ENCODE measurements around the gene PRICKLE4. TPM values are rescaled to one million over a fixed set of nuclear protein-coding genes. Genes with fewer than 3 reads are reported as not detected.

Gene PRICKLE4, protein sequence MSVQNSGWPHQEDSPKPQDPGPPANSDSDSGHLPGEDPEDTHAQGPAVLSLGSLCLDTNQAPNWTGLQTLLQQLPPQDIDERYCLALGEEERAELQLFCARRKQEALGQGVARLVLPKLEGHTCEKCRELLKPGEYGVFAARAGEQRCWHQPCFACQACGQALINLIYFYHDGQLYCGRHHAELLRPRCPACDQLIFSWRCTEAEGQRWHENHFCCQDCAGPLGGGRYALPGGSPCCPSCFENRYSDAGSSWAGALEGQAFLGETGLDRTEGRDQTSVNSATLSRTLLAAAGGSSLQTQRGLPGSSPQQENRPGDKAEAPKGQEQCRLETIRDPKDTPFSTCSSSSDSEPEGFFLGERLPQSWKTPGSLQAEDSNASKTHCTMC
- total RNA-seq (not detected), polyA plus RNA-seq (not detected), total RNA-seq (0 reads per million in 6 experiments)

DNA sequence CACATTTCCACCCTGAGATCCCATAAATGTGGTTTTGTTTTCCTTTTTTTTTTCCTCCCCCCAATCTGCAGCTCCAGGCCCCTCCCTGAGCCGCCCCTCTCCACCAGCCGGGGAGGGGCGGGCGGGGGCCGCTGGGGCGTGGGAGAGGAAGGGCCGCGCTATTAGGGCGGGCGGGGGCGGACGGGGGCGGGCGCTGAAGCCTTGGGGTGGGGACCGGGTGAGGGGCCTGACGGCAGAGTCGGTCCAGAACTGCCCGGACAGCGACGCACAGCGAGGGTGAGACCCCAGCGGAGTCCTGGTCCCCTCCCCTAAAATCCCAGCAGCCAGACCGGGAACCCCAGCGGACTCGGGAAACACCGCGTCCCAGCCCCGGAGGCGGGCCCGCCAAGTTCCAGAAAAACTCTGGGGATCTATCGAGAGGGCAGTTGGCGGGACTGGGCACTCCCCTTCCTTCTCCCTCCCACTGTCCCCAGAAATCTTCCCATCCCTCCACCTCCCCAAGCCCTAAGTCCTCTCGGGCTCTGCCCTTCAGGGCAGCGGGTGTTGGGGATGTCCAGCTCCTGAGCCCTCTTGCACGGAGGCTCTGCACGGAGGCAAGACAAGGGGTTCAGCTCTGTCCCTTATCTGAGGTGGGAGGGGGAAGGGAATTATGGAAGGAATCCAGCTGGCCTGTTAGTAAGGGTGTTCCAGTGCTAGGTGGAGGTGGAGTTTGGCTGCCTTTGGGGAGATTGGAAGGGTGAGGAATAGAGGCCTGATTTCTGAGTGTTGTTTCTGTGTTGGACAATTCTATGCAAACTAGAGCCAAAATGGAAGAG is at the start of gene PRICKLE4:
Gene PRICKLE4 (plus strand): TSS at position 232 of the 815 bp plus-strand sequence. CDS start 2,692 bp downstream, outside the sequence.
- Mint-ChIP-seq H3K4me1 (peaks cover 8 to 32% (median 24%) of the 10 kb centered on the region in 4 donors), H3K27ac (peak within 1 kb of the TSS in 7 of 10 donors; percentile 10 to 83 (median 65)), H3K36me3 (peaks cover 0 to 14% (median 0%) of the 10 kb centered on the region in 3 donors), H3K9me3 (no peaks in the 10 kb centered on the region), H3K27me3 (peaks cover 0 to 11% (median 0%) of the 10 kb centered on the region in 5 donors), H3K4me3 (peak within 1 kb of the TSS; percentile 87 to 97 (median 90))
- POLR2A ChIA-PET, result interaction anchor here (1.0 to 1.5 kb wide), 5 partner anchors 9 to 434 kb away, joined by 3 read pairs; no protein-coding TSS in a partner anchor
- peak in 1 of 2 donors; percentile 3 for ATAC-seq
- DNase-seq, result peak in 1 of 10 donors; percentile 26

DNA sequence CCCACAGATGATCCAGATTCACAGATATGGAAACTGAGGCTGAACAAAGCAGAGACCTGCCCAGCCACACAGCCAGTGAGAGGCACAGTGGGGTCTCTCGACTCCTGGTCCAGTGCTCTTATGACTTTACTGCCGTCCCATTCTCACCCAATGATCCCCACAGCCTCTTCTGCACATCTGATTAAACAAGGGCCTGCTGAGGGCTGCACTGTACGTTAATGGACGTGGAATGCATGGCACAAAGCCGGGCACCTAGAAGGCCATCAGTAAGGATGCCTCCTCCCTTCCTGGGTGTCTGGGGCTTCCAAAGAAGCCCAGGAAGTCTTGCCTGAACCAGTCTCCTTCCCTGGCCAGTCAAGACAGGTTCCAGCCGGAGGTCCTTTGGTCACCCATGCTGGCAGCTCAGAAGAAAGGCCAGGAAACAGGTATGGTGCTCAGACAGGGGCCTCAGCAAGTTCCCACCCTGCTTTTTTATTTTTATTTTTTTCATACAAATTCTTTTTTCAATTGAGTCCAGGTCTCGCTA is 49.0 kb upstream of the PRICKLE4 start:
- Mint-ChIP-seq H3K9me3 (no peaks in the 10 kb centered on the region), H3K27ac (peak overlapping the region in 3 of 10 donors; percentile 40 to 89 (median 60)), H3K4me1 (peaks cover 16 to 75% (median 59%) of the 10 kb centered on the region in 4 donors), H3K36me3 (no peaks in the 10 kb centered on the region), H3K27me3 (no peaks in the 10 kb centered on the region), H3K4me3 (peak overlapping the region in 1 of 10 donors; percentile 52)
- POLR2A ChIA-PET, result no interaction called here
- ATAC-seq, result no peak
- DNase-seq, result no peak

DNA sequence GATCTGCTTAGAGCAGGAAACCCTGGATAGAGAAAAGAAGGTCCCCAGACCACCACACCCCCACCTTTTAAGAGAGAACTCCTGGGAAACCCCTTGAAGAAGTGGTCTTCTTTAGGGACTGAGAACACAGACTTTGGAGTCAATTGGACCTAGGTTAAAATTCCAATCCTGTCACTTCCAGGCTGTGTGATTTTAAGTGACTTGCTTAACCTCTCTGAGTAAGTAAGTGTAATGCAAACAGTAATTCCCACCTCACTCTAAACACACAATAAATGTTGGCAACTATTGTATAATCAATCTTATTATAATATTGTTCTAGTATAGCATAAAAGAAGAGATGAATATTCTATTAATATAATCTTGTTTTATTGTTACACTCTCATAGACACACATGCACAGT is 48.4 kb upstream of the PRICKLE4 start:
- DNase-seq (no peak), ATAC-seq (no peak)
- Mint-ChIP-seq H3K4me3 (peak overlapping the region in 9 of 10 donors; percentile 3 to 91 (median 55)), H3K4me1 (peaks cover 13 to 70% (median 54%) of the 10 kb centered on the region in 4 donors), H3K9me3 (no peaks in the 10 kb centered on the region), H3K36me3 (no peaks in the 10 kb centered on the region), H3K27me3 (no peaks in the 10 kb centered on the region), H3K27ac (peak overlapping the region; percentile 73 to 95 (median 81))
- POLR2A ChIA-PET, result interaction anchor here (0.9 to 3.2 kb wide), 3 partner anchors 26 to 55 kb away, joined by 3 to 26 read pairs (median 3); partner anchors contain the start of gene TOMM6

DNA sequence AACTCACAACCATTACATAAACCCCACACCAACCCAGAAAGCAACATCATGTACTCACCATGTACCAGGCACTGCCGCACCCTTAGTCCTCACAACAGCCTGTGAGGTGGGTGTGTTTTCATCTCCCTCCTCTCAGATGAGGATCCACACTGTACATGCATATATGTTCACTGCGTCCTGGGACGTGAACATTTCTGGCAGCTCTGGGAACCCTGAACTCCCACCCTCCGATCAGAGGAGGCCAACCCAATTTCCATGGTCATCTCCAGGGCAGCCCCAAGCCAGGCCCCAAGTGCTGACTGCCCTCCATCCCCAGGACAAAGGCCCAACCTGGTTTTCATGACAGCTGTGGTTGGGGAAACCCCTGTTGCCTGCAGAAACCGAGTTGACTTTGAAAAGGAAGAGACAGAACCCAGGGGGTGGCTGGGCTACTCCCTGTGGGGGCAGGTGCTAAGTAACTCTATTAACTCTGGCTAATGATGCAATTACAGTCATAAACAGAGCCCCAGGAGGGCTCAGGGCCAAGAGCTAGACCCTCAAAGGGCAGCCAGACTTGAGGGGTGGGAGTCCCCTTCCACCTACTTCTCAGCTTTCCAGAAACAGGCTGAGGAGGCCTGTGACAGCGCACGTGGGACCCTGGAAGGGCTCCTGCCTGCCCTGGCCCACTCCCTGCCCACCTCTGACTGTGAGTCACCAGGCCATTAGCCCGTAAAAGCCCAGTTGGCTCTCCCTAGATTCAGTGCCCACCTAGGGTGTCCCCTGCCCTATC is 47.8 kb upstream of the PRICKLE4 start:
- peaks cover 13 to 65% (median 48%) of the 10 kb centered on the region in 4 donors for H3K4me1 Mint-ChIP-seq
- H3K9me3 Mint-ChIP-seq, result no peaks in the 10 kb centered on the region

DNA sequence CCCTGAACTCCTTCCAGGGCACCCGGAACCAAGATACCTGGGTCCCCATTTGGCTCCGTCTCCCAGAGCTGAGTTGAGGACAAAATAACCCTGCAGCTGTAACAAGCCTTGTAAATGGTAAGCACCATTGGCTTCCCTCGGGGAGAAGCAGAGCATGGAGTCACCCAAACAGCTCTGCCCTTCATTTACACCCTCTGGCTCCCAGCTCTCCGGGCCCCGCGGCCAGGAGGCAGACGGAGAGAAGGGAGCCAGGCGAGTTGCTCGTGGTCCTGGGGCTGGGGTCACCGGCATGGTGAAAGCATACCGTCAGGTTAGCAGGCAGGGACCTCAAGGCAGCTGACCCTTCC is 47.2 kb upstream of the PRICKLE4 start:
- Mint-ChIP-seq H3K4me3 (peak overlapping the region; percentile 3 to 91 (median 68)), H3K27ac (peak overlapping the region in 9 of 10 donors; percentile 74 to 95 (median 82)), H3K4me1 (peaks cover 13 to 59% (median 47%) of the 10 kb centered on the region in 4 donors), H3K9me3 (no peaks in the 10 kb centered on the region), H3K27me3 (no peaks in the 10 kb centered on the region), H3K36me3 (no peaks in the 10 kb centered on the region)
- DNase-seq (peak in 3 of 10 donors; percentile 11 to 25 (median 14)), ATAC-seq (no peak)
- POLR2A ChIA-PET, result interaction anchor here (0.7 to 3.2 kb wide), 7 partner anchors 10 to 485 kb away, joined by 3 to 26 read pairs (median 4); partner anchors contain the start of genes FRS3 and TOMM6

More for the DNA sequence above, 47.8 kb upstream of the PRICKLE4 start:
- Mint-ChIP-seq H3K36me3 (no peaks in the 10 kb centered on the region), H3K4me3 (peak overlapping the region; percentile 3 to 91 (median 56)), H3K27me3 (no peaks in the 10 kb centered on the region), H3K27ac (peak overlapping the region; percentile 73 to 95 (median 81))
- peak; percentile 39 to 69 for ATAC-seq
- POLR2A ChIA-PET, result interaction anchor here (0.9 to 3.2 kb wide), 4 partner anchors 26 to 54 kb away, joined by 3 to 26 read pairs (median 4); partner anchors contain the start of gene TOMM6
- peak in 9 of 10 donors; percentile 26 to 75 (median 64) for DNase-seq

DNA sequence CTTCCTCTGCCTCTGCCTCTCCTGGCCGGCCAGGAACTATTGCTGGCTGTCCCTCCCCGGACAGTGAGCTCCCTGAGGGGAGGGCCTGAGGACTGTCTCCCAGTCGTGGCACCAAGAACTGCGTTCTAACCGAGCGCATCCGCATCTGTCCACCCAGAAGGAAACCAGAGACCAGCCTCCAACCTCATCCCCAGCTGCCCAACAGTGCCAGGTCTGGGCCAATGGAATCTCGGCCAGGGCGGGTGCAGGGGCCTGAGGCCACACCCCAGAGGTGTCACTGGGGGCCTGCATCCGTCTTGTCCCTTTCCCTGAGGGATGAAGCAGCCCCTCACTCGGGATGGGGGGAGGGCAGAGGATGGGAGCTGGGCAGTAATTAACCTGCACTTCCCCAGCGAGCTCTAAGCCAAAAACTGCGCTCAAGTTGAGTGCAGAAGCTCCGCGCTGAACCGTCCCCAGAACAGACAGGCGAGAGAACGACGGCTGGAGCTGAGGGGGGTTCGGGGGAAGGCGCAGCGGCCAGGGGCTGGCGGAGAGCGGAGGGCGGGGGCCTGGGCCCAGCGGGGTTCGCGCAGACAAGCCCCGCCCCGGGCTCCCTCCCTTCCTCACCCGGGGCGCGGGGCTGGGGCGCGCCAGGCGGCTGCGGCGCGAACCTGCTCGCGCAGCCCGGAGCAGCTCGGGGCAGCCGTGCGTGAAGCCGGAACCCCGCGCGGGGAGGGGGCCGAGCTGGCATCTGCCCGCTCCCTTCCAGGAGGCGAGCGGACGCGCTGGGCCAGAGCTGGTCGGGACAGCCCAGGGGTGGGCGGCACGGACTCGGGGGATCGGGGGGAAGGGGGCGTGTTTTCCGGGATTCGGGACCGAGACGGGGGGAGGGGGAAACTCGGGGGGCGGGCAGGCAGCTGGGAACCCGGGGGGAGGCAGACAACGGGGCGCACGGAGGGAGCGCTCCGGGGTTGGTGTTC is 46.6 kb upstream of the PRICKLE4 start:
- DNase-seq (peak; percentile 52 to 76 (median 68)), ATAC-seq (peak; percentile 55 to 69)
- H3K27me3 Mint-ChIP-seq, result no peaks in the 10 kb centered on the region
- H3K9me3 Mint-ChIP-seq, result no peaks in the 10 kb centered on the region
- H3K4me3 Mint-ChIP-seq, result peak overlapping the region; percentile 33 to 91 (median 78)
- POLR2A ChIA-PET, result interaction anchor here (0.5 to 3.2 kb wide), 14 partner anchors 10 to 1195 kb away, joined by 3 to 26 read pairs (median 4); partner anchors contain the start of genes CNPY3, FRS3, TAF8 and TBCC
- peaks cover 12 to 53% (median 44%) of the 10 kb centered on the region in 4 donors for H3K4me1 Mint-ChIP-seq
- H3K36me3 Mint-ChIP-seq, result no peaks in the 10 kb centered on the region
- peak overlapping the region in 9 of 10 donors; percentile 74 to 95 (median 82) for H3K27ac Mint-ChIP-seq

DNA sequence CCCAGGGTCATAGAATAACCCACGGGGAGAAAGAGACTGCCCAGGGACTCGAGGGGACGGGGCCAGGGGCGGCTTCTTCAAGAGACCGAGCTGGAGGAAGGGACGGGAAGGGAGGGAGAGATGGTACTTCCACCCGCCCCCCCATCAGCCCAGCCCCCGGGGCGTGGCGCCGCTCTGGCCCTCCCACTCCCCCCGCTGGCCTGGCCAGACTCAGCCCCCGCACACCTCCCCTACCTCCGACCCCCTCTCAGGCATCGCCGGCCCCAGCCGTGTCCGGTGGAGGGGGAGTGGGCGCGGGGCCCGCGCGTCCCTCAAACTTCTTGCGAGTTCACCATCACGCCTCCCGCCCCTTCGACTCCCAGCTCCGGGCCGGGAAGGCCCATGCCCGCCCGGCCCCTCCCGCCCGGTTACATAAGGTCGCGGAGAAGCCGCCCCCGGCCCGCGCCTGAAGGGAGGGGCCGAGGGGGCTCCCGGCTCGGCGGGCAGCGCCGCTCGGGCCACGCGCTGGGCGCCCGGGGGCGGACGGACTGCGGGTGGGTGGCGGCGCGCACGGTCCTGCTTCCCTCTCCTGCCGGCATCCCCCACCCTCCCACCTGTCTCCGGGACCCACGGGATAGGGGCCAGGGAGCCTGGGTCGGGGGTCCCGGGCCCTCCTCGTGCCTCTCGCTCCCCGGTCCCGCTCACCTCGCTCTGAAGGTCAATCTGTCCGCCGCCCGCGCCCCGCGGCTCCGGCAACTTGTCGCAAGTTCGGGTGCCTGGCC is 45.7 kb upstream of the PRICKLE4 start:
- Mint-ChIP-seq H3K27me3 (no peaks in the 10 kb centered on the region), H3K27ac (peak overlapping the region in 5 of 10 donors; percentile 15 to 87 (median 62))

DNA sequence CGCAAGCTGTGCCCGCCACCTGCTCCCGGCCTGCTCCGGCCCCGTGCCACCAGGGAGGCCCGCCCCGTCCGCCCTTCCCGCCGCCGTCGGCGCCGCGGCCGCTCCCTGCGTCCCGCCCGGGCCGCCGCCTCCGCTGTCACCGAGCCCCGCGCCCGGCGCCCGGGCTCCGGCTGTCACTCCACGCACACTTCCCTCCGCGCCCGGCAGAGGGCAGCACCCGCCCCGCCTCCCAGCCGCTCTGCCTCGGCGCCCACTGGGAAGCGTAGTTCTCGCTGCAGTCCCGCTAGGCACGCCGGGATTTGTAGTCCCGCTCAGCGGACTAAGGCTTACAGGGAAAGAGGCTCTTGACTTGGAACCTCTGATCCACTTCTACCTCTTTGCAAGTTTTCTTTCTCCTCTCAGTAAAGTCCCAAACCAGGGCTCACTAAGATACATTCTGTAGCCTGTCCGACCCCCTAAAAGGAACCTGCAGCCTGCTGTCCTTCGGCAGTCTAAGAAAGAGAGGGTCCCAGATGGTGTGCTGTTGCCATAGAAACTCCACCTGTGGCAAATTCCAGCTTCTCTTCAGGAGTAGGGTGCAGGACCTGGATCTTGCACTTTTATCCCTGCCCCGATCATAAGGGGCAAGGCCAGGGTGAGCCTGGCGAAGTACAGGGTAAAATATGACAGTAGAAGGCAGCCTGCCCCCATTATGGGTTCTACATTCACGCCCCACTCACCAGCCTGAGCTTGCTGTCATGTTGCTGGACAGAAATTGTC is 45.0 kb upstream of the PRICKLE4 start, which contains the start of gene TFEB:
Gene TFEB (minus strand): TSS at position 182 of the 759 bp plus-strand sequence. CDS start 44,395 bp downstream, outside the sequence.
- Mint-ChIP-seq H3K4me3 (peak within 1 kb of the TSS; percentile 33 to 92 (median 80)), H3K36me3 (no peaks in the 10 kb centered on the region), H3K27ac (peak within 1 kb of the TSS in 8 of 10 donors; percentile 15 to 90 (median 74)), H3K9me3 (no peaks in the 10 kb centered on the region), H3K27me3 (no peaks in the 10 kb centered on the region), H3K4me1 (peaks cover 8 to 36% (median 34%) of the 10 kb centered on the region in 4 donors)
- peak; percentile 66 to 67 for ATAC-seq
- POLR2A ChIA-PET, result interaction anchor here (1.2 to 3.2 kb wide), 4 partner anchors 11 to 1010 kb away, joined by 4 to 26 read pairs (median 4); partner anchors contain the start of genes TAF8, TBCC and TOMM6
- peak; percentile 85 to 96 (median 93) for DNase-seq

More for the DNA sequence above, 45.7 kb upstream of the PRICKLE4 start:
- POLR2A ChIA-PET, result interaction anchor here (0.5 to 3.2 kb wide), 9 partner anchors 11 to 1194 kb away, joined by 3 to 26 read pairs (median 4); partner anchors contain the start of genes CNPY3, TAF8, TBCC and TOMM6
- Mint-ChIP-seq H3K4me3 (peak overlapping the region; percentile 33 to 90 (median 76)), H3K9me3 (no peaks in the 10 kb centered on the region), H3K4me1 (peaks cover 11 to 44% (median 41%) of the 10 kb centered on the region in 4 donors), H3K36me3 (no peaks in the 10 kb centered on the region)
- DNase-seq (peak; percentile 37 to 77 (median 60)), ATAC-seq (peak; percentile 24 to 37)

DNA sequence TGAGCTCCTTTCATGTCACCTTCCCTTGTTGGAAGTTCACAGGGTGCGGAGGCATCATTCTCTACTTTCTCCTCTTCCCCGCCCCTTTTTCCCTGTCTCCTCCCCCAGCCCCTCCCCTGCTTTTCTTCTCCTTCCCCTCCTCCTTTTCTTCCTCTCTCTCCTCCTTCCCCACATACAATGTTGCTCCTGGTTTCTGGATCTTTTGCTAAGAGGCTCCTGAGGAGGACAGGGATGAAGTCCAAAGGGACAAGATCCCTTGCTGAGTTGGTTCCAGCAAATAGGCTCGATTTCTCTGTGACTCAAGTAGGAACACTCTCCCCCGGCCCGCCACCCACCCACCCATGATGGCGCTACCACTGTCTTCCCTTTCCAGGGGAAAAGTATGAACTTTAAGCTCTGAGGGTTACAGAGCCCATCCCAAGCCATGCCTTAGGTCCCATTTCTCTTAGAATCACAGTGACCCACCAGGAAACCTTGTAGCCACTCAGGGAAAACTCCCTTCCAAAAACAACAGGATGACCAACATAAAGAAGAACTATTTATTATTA is 44.3 kb upstream of the PRICKLE4 start:
- Mint-ChIP-seq H3K27me3 (no peaks in the 10 kb centered on the region), H3K4me1 (peaks cover 7 to 30% (median 28%) of the 10 kb centered on the region in 4 donors), H3K4me3 (peak overlapping the region in 8 of 10 donors; percentile 31 to 92 (median 78)), H3K27ac (peak overlapping the region in 1 of 10 donors; percentile 44), H3K9me3 (no peaks in the 10 kb centered on the region), H3K36me3 (no peaks in the 10 kb centered on the region)
- POLR2A ChIA-PET, result no interaction called here
- no peak for DNase-seq
- ATAC-seq, result no peak

Data from naive thymus-derived CD8-positive, alpha-beta T cell (primary cell).